Endodermal cell (in vitro differentiated cells): Measurements from ENCODE around the gene MFSD2B. TPM values are rescaled to one million over a fixed set of nuclear protein-coding genes. Genes with fewer than 3 reads are reported as not detected.

Experiments used
- DNase-seq: peaks from one replicate; pipeline ENCODE4 v3.0.0-alpha.2; 2017
- H3K27ac ChIP-seq: 2 replicates; pipeline ENCODE4 v1.5.1; 2013; ENCODE audit warnings: mild to moderate bottlenecking, low read depth, low read length, moderate library complexity
- H3K27me3 ChIP-seq: 2 replicates; pipeline ENCODE4 v1.6.1; 2013; ENCODE audit warnings: mild to moderate bottlenecking, low read length, moderate library complexity; ENCODE audit not compliant: insufficient read depth, control insufficient read depth, poor library complexity, severe bottlenecking
- H3K36me3 ChIP-seq: 2 replicates; pipeline ENCODE4 v1.7.0; 2013; ENCODE audit warnings: mild to moderate bottlenecking, low read length, moderate library complexity; ENCODE audit not compliant: control insufficient read depth, insufficient read depth
- H3K4me1 ChIP-seq: one replicate; pipeline ENCODE4 v1.7.0; 2013; ENCODE audit warnings: low read length; ENCODE audit not compliant: control insufficient read depth, insufficient read depth
- H3K4me3 ChIP-seq: 2 replicates; pipeline ENCODE4 v1.5.1; 2013; ENCODE audit warnings: mild to moderate bottlenecking, low read length, moderate library complexity
- H3K9ac ChIP-seq: 2 replicates; pipeline ENCODE4 v1.6.1; 2013; ENCODE audit warnings: mild to moderate bottlenecking, low read length, moderate library complexity; ENCODE audit not compliant: poor library complexity, severe bottlenecking; ENCODE audit errors: extremely low read depth
- H3K9me3 ChIP-seq: 2 replicates; pipeline ENCODE4 v1.6.1; 2013; ENCODE audit warnings: mild to moderate bottlenecking, low read length, moderate library complexity; ENCODE audit not compliant: control insufficient read depth
- H3K27ac Mint-ChIP-seq: 2 replicates; pipeline ENCODE4 v1.8.0; 2020; ENCODE audit warnings: mixed read lengths
- H3K27me3 Mint-ChIP-seq: 2 replicates; pipeline ENCODE4 v1.8.0; 2021; ENCODE audit warnings: mild to moderate bottlenecking, mixed read lengths; ENCODE audit not compliant: insufficient read depth
- H3K36me3 Mint-ChIP-seq: 2 replicates; pipeline ENCODE4 v1.8.0; 2020; ENCODE audit warnings: low read depth, mixed read lengths
- H3K4me1 Mint-ChIP-seq: 2 replicates; pipeline ENCODE4 v1.8.0; 2020; ENCODE audit warnings: mixed read lengths
- H3K4me3 Mint-ChIP-seq: 2 replicates; pipeline ENCODE4 v1.8.0; 2020; ENCODE audit warnings: mild to moderate bottlenecking, moderate library complexity, mixed read lengths
- H3K9me3 Mint-ChIP-seq: 2 replicates; pipeline ENCODE4 v1.8.0; 2020; ENCODE audit warnings: mild to moderate bottlenecking, mixed read lengths
- CTCF ChIP-seq: fragments of 200-600 bp; sonication (generic); conservative IDR thresholded peaks from 2 replicates; pipeline ENCODE4 v1.5.0; 2021; ENCODE audit warnings: antibody characterized with exemption, mild to moderate bottlenecking
- WGBS, 2 experiments: methylation state at CpG; one replicate each; pipeline versions ENCODE4 v1.1.5 to v1.1.7; 2013; ENCODE audit warnings: missing lambda C conversion rate in 2 of 2, mixed read lengths in 1 of 2; ENCODE audit not compliant: insufficient coverage in 1 of 2, insufficient read length in 1 of 2; 5-methylcytosine and 5-hydroxymethylcytosine counted together
- total RNA-seq, 2 donors: library from RNA; stranded (reverse); fragmentation: NEBNext Ultra II Directional in 1 of 2; extraction: Animal tissue kit (Norgen Biotek cat#: 25700) in 1 of 2; gene quantifications; 2 replicates in 1 of 2; 3 replicates in 1 of 2; pipeline ENCODE4 v1.2.1, GENCODE V29; 2021

Gene MFSD2B
- total RNA-seq, 2 donors from 2014 or later = 0.91 to 1.0 TPM

GRCh38 chr2:24009367-24009679 is 562 bp upstream of the MFSD2B start:
- Histone ChIP-seq H3K9me3 (no peaks in the 10 kb centered on the region), H3K27ac (no peak overlapping the region), H3K27me3 (peaks cover 25% of the 10 kb centered on the region), H3K9ac (no peak overlapping the region), H3K4me1 (no peaks in the 10 kb centered on the region), H3K4me3 (peak overlapping the region; percentile 71), H3K36me3 (no peaks in the 10 kb centered on the region)
- WGBS, 2 experiments = 78 to 83% methylated on average over 8 to 9 of the region's 9 CpGs
- no peak for DNase-seq
- Mint-ChIP-seq H3K27ac (peak overlapping the region; percentile 17), H3K4me3 (peak overlapping the region; percentile 51), H3K27me3 (peaks cover 24% of the 10 kb centered on the region), H3K4me1 (peaks cover 5% of the 10 kb centered on the region), H3K9me3 (no peaks in the 10 kb centered on the region), H3K36me3 (peaks cover 3% of the 10 kb centered on the region)
- no peak for TF ChIP-seq CTCF

DNA sequence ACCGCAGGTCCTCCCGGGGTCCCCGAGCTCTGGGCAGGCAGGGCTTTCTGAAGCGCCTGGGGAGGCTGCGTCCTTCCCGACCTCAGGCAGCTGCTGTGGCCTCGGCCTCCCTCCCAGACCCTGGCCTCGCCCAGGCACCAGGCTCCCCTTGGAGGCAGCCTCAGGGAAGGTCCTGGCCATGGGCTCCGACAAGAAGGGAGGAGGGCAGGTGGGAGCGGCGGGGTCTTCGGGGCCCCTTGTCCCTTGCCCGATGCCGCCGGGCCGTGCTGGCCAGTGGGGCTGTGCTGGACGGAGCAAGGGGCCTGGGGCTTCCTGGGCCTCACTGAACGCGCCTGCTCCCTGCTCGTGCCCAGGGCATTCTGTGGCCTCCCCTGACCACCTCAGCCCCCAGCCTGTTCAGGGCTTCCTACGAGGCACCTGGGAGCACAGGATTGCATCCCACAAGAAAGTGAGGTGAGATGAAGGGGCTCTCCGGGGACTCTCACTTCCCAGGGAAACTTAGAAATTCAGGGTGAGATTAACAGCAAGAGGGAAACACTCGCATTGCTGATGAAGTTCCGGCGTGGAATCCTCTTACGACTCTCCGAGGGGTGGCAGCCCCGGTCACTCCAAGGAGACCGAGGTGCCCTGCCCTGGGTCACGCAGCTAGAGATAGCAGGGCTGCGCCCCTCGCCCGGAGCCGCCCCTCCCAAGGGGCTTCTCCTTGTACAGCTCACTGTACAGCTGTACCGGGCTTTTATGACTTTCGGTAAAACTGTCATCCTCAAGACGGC is 778 bp downstream of the MFSD2B start:
- Mint-ChIP-seq H3K4me1 (peaks cover 5% of the 10 kb centered on the region), H3K9me3 (no peaks in the 10 kb centered on the region), H3K36me3 (peaks cover 3% of the 10 kb centered on the region), H3K27me3 (peaks cover 24% of the 10 kb centered on the region), H3K27ac (no peak overlapping the region), H3K4me3 (peak overlapping the region; percentile 51)
- no peaks in the 10 kb centered on the region for H3K9me3 ChIP-seq
- no peak for TF ChIP-seq CTCF
- WGBS, 2 experiments = 85 to 90% methylated on average over 17 to 37 of the region's 37 CpGs
- H3K4me1 ChIP-seq = no peaks in the 10 kb centered on the region
- H3K36me3 ChIP-seq = no peaks in the 10 kb centered on the region
- no peak overlapping the region for H3K27ac ChIP-seq
- H3K27me3 ChIP-seq = peaks cover 25% of the 10 kb centered on the region
- peak overlapping the region; percentile 71 for H3K4me3 ChIP-seq
- peak; percentile 75 for DNase-seq
- peak overlapping the region; percentile 20 for H3K9ac ChIP-seq

DNA sequence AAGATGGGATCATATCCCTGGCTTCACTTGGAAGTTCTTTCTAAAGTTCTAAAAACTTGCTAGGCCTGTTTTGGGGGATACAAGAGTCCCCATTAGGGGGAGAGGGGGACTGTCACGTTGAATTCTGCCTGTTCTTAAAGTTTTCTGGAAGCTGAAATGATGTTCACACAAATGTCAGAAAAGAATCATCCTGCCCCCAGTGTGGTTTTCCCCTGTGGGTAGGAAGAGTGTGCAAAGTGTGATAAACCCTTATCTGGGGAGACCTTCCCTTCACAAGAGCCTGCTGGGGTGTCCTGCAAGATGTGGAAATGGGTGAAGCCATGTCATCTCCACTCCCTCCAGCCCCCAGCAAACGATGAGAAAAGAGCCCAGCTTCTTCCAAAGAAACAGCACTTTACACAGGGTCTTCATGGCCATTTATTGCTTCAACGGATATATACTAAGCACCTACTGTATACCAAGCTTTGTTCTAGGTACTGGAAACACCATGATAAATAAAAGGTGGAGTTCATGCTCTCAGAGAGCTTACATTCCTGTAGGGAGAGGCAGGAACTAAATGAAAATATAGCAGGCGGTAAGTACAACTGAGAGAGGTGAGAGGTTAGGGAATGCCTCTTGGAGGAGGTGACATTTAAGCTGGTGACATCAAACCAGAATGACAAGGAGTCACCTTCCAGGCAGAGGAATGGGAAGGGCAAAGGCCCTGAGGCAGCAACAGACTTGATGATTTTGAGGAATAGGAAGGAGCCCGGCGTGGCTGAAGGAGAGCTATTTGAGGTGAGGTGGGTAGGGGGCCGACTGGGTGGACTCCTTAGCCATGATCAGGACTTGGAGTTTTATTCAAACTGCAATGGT is 1.6 kb downstream of the MFSD2B start:
- Mint-ChIP-seq H3K4me3 (no peak overlapping the region), H3K27me3 (peaks cover 24% of the 10 kb centered on the region), H3K36me3 (peaks cover 3% of the 10 kb centered on the region), H3K4me1 (peaks cover 5% of the 10 kb centered on the region), H3K27ac (no peak overlapping the region), H3K9me3 (no peaks in the 10 kb centered on the region)
- no peak for DNase-seq
- Histone ChIP-seq H3K27ac (no peak overlapping the region), H3K9me3 (no peaks in the 10 kb centered on the region), H3K36me3 (no peaks in the 10 kb centered on the region), H3K4me1 (no peaks in the 10 kb centered on the region), H3K4me3 (no peak overlapping the region), H3K27me3 (peaks cover 25% of the 10 kb centered on the region), H3K9ac (no peak overlapping the region)
- WGBS, 2 experiments = 92 to 96% methylated on average over 5 to 7 of the region's 7 CpGs
- TF ChIP-seq CTCF = no peak
